GM18858 (cell line): ENCODE measurements around the gene SSMEM1.
"Not testable (repeated sequence)": the region's sequence is repeated elsewhere in the genome, so short reads cannot be mapped to it uniquely, and the experiment has no call there.

Experiments
- ATAC-seq: cut with Tn5 transposase; IDR thresholded peaks from one replicate; pipeline ENCODE4 v1.9.1; 2021; ENCODE audit not compliant: unreplicated experiment

The SSMEM1 gene

GRCh38 chr7:130243486-130243885 is 35.8 kb downstream of the SSMEM1 start:
- not testable (repeated sequence) for ATAC-seq

GRCh38 chr7:130246491-130246890 is 38.8 kb downstream of the SSMEM1 start:
- ATAC-seq = not testable (repeated sequence)

- ATAC-seq = not testable (repeated sequence)
These were observed 41.2 kb downstream of the SSMEM1 start for GRCh38 chr7:130248842-130249241.

- not testable (repeated sequence) for ATAC-seq
These were observed 42.0 kb downstream of the SSMEM1 start for GRCh38 chr7:130249626-130250025.

GRCh38 chr7:130254555-130254954 is 46.9 kb downstream of the SSMEM1 start:
- ATAC-seq = no peak

- no peak for ATAC-seq
These were observed 49.0 kb downstream of the SSMEM1 start for GRCh38 chr7:130256704-130257103.

GRCh38 chr7:130258494-130259078 is 50.9 kb downstream of the SSMEM1 start:
- ATAC-seq = no peak

GRCh38 chr7:130262448-130262847 is 54.8 kb downstream of the SSMEM1 start:
- ATAC-seq = no peak

- ATAC-seq = no peak
These were observed 55.5 kb downstream of the SSMEM1 start for GRCh38 chr7:130263130-130263529.
